Heart left ventricle (tissue), 13 donors: ENCODE measurements around the gene TEN1.

Experiments used
- POLR2A ChIP-seq, 2 donors: fragments of 450-650 bp; IDR thresholded peaks; one replicate each; pipeline ENCODE4 v1.6.1; 2017; ENCODE audit warnings: antibody characterized with exemption in 2 of 2, mild to moderate bottlenecking in 2 of 2, moderate library complexity in 2 of 2
- TF ChIP-seq, protein P1 (sequence below), 12 donors: fragments of 200-600 bp; sonication (generic) in 4 of 12; IDR thresholded peaks; one replicate each; pipeline versions ENCODE4 v1.5.0 to v1.8.0; 2018 to 2022; ENCODE audit warnings: antibody characterized with exemption in 12 of 12, mild to moderate bottlenecking in 5 of 12
- donor health status: ischemic (EF 13 %, LVEDD 7.1; RV severe dilation, severe dysfunction).
- donor health status: DM: no; HTN: yes; CAD: no.
- donor health status: DM: no; HTN: no; CAD: no.
- donor health status: ischemic (EF 25% LVEDD 6.9; RV normal size, moderate dysfunction).
- donor health status: ischemic (EF 25% LVEDD 5.7; RV mildly dilated, moderate dysfunction).
- donor health status: ischemic (EF 35%, LVEDD 5.7; RV mildly dilated, moderate dysfunction).
- donor health status: nonischemic (EF 11% LVEDD 7.7; RV severe dilation, severe dysfunction).
- donor health status: DM: yes; HTN: yes; CAD: no.
- donor health status: PGD.
- donor health status: ischemic (EF 29% LVEDD 5.4; RV normal size, mild dysfunction).
- donor health status: nonischemic (EF 23%, LVEDD 6.1; RV moderate dilation, normal function).

DNA sequence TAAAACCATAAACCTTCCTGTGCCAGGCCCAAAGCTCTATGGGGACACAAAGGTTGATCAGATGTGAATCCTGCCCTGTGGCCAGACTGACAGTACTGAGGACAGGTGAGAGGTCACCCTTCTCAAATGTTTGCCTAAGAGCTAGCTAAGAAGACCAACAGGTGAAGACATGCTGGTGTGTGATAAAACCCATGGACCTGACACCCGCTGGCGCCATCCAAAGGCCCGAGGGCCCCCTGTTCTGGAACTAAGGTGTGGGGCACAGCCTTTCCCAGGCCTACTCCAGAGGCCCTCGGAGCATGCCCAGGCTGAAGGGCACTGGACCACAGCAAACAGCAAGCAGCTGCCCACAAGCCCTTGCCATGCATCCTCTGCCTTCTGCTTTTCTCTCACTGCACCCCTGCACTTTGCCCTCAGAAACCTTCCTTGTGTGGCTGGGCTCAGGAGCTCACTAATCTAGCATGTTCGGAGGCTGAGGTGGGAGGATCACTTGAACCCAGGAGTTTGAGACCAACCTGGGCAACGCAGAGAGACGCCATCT is 16.4 kb downstream of the TEN1 start:
- TF ChIP-seq, protein P1, sequence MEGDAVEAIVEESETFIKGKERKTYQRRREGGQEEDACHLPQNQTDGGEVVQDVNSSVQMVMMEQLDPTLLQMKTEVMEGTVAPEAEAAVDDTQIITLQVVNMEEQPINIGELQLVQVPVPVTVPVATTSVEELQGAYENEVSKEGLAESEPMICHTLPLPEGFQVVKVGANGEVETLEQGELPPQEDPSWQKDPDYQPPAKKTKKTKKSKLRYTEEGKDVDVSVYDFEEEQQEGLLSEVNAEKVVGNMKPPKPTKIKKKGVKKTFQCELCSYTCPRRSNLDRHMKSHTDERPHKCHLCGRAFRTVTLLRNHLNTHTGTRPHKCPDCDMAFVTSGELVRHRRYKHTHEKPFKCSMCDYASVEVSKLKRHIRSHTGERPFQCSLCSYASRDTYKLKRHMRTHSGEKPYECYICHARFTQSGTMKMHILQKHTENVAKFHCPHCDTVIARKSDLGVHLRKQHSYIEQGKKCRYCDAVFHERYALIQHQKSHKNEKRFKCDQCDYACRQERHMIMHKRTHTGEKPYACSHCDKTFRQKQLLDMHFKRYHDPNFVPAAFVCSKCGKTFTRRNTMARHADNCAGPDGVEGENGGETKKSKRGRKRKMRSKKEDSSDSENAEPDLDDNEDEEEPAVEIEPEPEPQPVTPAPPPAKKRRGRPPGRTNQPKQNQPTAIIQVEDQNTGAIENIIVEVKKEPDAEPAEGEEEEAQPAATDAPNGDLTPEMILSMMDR (IDR thresholded peaks at IDR 0.05), result no peak
- no peak for TF ChIP-seq POLR2A (IDR thresholded peaks at IDR 0.05)
